VCaP (cell line): ENCODE data around the gene RAB13.
A peak's percentile ranks its signal among the peaks of the same experiment; 100 is the strongest.

Experiments
- H3K27ac ChIP-seq: fragments of 450-650 bp; 2 replicates; pipeline ENCODE4 v1.5.1; 2017
- CTCF ChIP-seq: fragments of 450-650 bp; conservative IDR thresholded peaks from 2 replicates; pipeline ENCODE4 v1.5.1; 2017; ENCODE audit warnings: mild to moderate bottlenecking, moderate library complexity

RAB13 gene

GRCh38 chr1:153958111-153958960 lies 27.8 kb downstream of the RAB13 start, which contains the start of gene CRTC2:
Gene CRTC2, minus strand, starts transcription at chr1:153958612. Its CDS starts 115 bp downstream, at chr1:153958497.
- TF ChIP-seq CTCF = no peak
- H3K27ac ChIP-seq = peak within 1 kb of the TSS; percentile 95

- no peak for TF ChIP-seq CTCF
- H3K27ac ChIP-seq = peak overlapping the region; percentile 95
These were observed 28.4 kb downstream of the RAB13 start for GRCh38 chr1:153957744-153958110.

- H3K27ac ChIP-seq = peak overlapping the region; percentile 95
- no peak for TF ChIP-seq CTCF
These were observed 29.0 kb downstream of the RAB13 start for GRCh38 chr1:153956997-153957715.

- no peak overlapping the region for H3K27ac ChIP-seq
- TF ChIP-seq CTCF = no peak
These were observed 31.3 kb downstream of the RAB13 start for GRCh38 chr1:153954826-153955225.

GRCh38 chr1:153953859-153954365 lies 32.2 kb downstream of the RAB13 start:
- H3K27ac ChIP-seq = no peak overlapping the region
- TF ChIP-seq CTCF = no peak

GRCh38 chr1:153951801-153952200 lies 34.3 kb downstream of the RAB13 start:
- TF ChIP-seq CTCF = no peak
- H3K27ac ChIP-seq = no peak overlapping the region

GRCh38 chr1:153951183-153951582 lies 35.0 kb downstream of the RAB13 start:
- no peak for TF ChIP-seq CTCF
- no peak overlapping the region for H3K27ac ChIP-seq
